SK-N-SH (cell line): ENCODE results near the gene CLGN. TPM values are rescaled to one million over a fixed set of nuclear protein-coding genes. Genes with fewer than 3 reads are reported as not detected.

Source experiments
- CTCF ChIA-PET: fragments of 300-600, 350-600 bp; formaldehyde crosslinking; extraction: SDS; loops from one replicate; lab custom pipeline; 2021; lab: Yijun Ruan, JAX
- POLR2A ChIA-PET: fragments of 350-600 bp; sonication (Branson Sonifier 250); formaldehyde crosslinking; extraction: SDS; loops from one replicate; lab custom pipeline; 2020; ENCODE audit warnings: antibody characterized with exemption, inconsistent platforms; lab: Yijun Ruan, JAX
- DNase-seq: peaks from one replicate; pipeline ENCODE4 v3.0.0; 2012
- H2AFZ ChIP-seq: fragments of 200-600 bp; sonication (generic); 2 replicates; pipeline ENCODE4 v1.8.1; 2016; ENCODE audit warnings: antibody characterized with exemption, mild to moderate bottlenecking, low read depth
- H3F3A ChIP-seq: fragments of 200-600 bp; sonication (generic); replicated peaks from 2 replicates; pipeline ENCODE3; 2016; ENCODE audit warnings: antibody characterized with exemption, mild to moderate bottlenecking; ENCODE audit not compliant: insufficient read depth
- H3K27ac ChIP-seq, 2 experiments: fragments of 200-500 bp in 1 of 2; fragments of 200-600 bp in 1 of 2; sonication (Bioruptor generic) in 1 of 2; sonication (generic), shearing (Covaris generic) in 1 of 2; 2 replicates each; pipeline versions ENCODE4 v1.5.1 to v1.6.1; 2014 to 2016; ENCODE audit warnings: low read depth in 2 of 2, inconsistent platforms in 1 of 2, low read length in 1 of 2, mild to moderate bottlenecking in 1 of 2, mixed read lengths in 1 of 2
- H3K27me3 ChIP-seq: fragments of 200-600 bp; sonication (generic), shearing (Covaris generic); 2 replicates; pipeline ENCODE4 v1.6.1; 2016; ENCODE audit warnings: mixed run types; ENCODE audit not compliant: insufficient read depth
- H3K36me3 ChIP-seq, 2 experiments: fragments of 200-500 bp in 1 of 2; fragments of 200-600 bp in 1 of 2; sonication (Bioruptor generic) in 1 of 2; sonication (generic) in 1 of 2; replicated peaks in 1 of 2; 2 replicates each; pipeline versions ENCODE3 to v1.5.1; 2014 to 2016; ENCODE audit warnings: low read length in 1 of 2, mild to moderate bottlenecking in 1 of 2; ENCODE audit not compliant: insufficient read depth in 2 of 2, control insufficient read depth in 1 of 2
- H3K4me1 ChIP-seq, 2 experiments: fragments of 200-500 bp in 1 of 2; fragments of 200-600 bp in 1 of 2; sonication (Bioruptor generic) in 1 of 2; sonication (generic), shearing (Covaris generic) in 1 of 2; 2 replicates each; pipeline versions ENCODE4 v1.5.1 to v1.6.1; 2014 to 2016; ENCODE audit warnings: low read depth in 1 of 2, low read length in 1 of 2, mixed run types in 1 of 2; ENCODE audit not compliant: insufficient read depth in 2 of 2, control insufficient read depth in 1 of 2
- H3K4me2 ChIP-seq: fragments of 200-600 bp; sonication (generic), shearing (Covaris generic); 2 replicates; pipeline ENCODE4 v1.6.1; 2017; ENCODE audit warnings: mixed run types
- H3K4me3 ChIP-seq, 2 experiments: fragments of 200-500 bp in 1 of 2; fragments of 200-600 bp in 1 of 2; sonication (Bioruptor generic) in 1 of 2; sonication (generic), shearing (Covaris generic) in 1 of 2; 2 replicates each; pipeline versions ENCODE4 v1.5.1 to v1.8.1; 2014 to 2016; ENCODE audit warnings: low read depth in 2 of 2, inconsistent platforms in 1 of 2, low read length in 1 of 2, mild to moderate bottlenecking in 1 of 2, mixed read lengths in 1 of 2, moderate library complexity in 1 of 2
- H3K79me2 ChIP-seq: fragments of 200-600 bp; sonication (generic); 2 replicates; pipeline ENCODE4 v1.8.1; 2017; ENCODE audit warnings: mild to moderate bottlenecking; ENCODE audit not compliant: insufficient read depth
- H3K9ac ChIP-seq: fragments of 200-600 bp; sonication (generic); 2 replicates; pipeline ENCODE4 v1.6.1; 2017; ENCODE audit warnings: mixed run types
- H3K9me2 ChIP-seq: fragments of 200-600 bp; sonication (generic); 2 replicates; pipeline ENCODE4 v1.6.1; 2017; ENCODE audit warnings: mixed run types
- H3K9me3 ChIP-seq: fragments of 200-600 bp; sonication (generic); 2 replicates; pipeline ENCODE4 v1.6.1; 2017; ENCODE audit warnings: mixed run types, mild to moderate bottlenecking, moderate library complexity
- H4K20me1 ChIP-seq: fragments of 200-600 bp; sonication (generic); 2 replicates; pipeline ENCODE4 v1.6.1; 2017; ENCODE audit warnings: mild to moderate bottlenecking, mixed run types; ENCODE audit not compliant: insufficient read depth
- ELF1 ChIP-seq: IDR thresholded peaks from 2 replicates; pipeline ENCODE4 v1.4.0; 2012
- EZH2phosphoT487 ChIP-seq: fragments of 200-600 bp; sonication (generic); IDR thresholded peaks from 2 replicates; pipeline ENCODE4 v1.6.1; 2017; ENCODE audit warnings: low read depth, mixed run types, mild to moderate bottlenecking, antibody characterized with exemption, moderate library complexity, borderline replicate concordance
- FOSL2 ChIP-seq: IDR thresholded peaks from 2 replicates; pipeline ENCODE4 v1.4.0; 2012; ENCODE audit warnings: low read depth, mild to moderate bottlenecking, moderate library complexity, borderline replicate concordance
- FOXJ3 ChIP-seq: sonication (generic); formaldehyde crosslinking; IDR thresholded peaks from 2 replicates; pipeline ENCODE4 v1.5.1; 2020; ENCODE audit warnings: mild to moderate bottlenecking, missing genetic modification reagents
- FOXM1 ChIP-seq: IDR thresholded peaks from 2 replicates; pipeline ENCODE4 v1.4.0; 2012; ENCODE audit warnings: low read depth, mild to moderate bottlenecking
- GABPA ChIP-seq: IDR thresholded peaks from 2 replicates; pipeline ENCODE4 v1.4.0; 2012; ENCODE audit warnings: low read depth, mild to moderate bottlenecking
- MXI1 ChIP-seq: IDR thresholded peaks from 2 replicates; pipeline ENCODE4 v1.6.1; 2012; ENCODE audit warnings: mild to moderate bottlenecking, low read depth, low read length, improper control_type of control experiment
- REST ChIP-seq: IDR thresholded peaks from 2 replicates; pipeline ENCODE4 v1.6.1; 2012; ENCODE audit warnings: mild to moderate bottlenecking, low read depth, low read length, moderate library complexity
- RFX5 ChIP-seq: IDR thresholded peaks from 2 replicates; pipeline ENCODE4 v1.6.1; 2012; ENCODE audit warnings: mild to moderate bottlenecking, improper control_type of control experiment, low read length
- RXRA ChIP-seq: IDR thresholded peaks from 2 replicates; pipeline ENCODE4 v1.4.0; 2012; ENCODE audit warnings: low read depth, mild to moderate bottlenecking, borderline replicate concordance
- TEAD4 ChIP-seq: IDR thresholded peaks from 2 replicates; pipeline ENCODE4 v1.4.0; 2012; ENCODE audit warnings: mild to moderate bottlenecking, borderline replicate concordance; ENCODE audit not compliant: insufficient read depth
- USF2 ChIP-seq: fragments of 150-350 bp; IDR thresholded peaks from 2 replicates; pipeline ENCODE4 v1.6.1; 2017; ENCODE audit warnings: antibody characterized with exemption, low read length, low read depth, borderline replicate concordance
- WGBS: methylation state at CpG from one replicate; pipeline ENCODE4 v1.1.6; 2017; ENCODE audit warnings: low lambda C conversion rate; 5-methylcytosine and 5-hydroxymethylcytosine counted together
- polyA plus RNA-seq, 3 experiments: library from polyadenylated mRNA; depleted of rRNA; stranded (reverse); fragments of >200 nt; gene quantifications; 2 replicates each; pipeline ENCODE4 v1.2.3, GENCODE V29; 2012

CLGN gene
- polyA plus RNA-seq, 1 of the 3 experiments (the other 2 are of a cell fraction), result 0.72 TPM

GRCh38 chr4:140349816-140350215 lies 77.6 kb downstream of the CLGN start:
- CTCF ChIA-PET, result interaction anchor here (1.0 to 4.8 kb wide), 5 partner anchors 10 to 783 kb away, joined by 3 to 44 read pairs (median 7); partner anchors contain the start of gene RNF150

GRCh38 chr4:140346136-140346535 lies 81.3 kb downstream of the CLGN start:
- Histone ChIP-seq H3K4me1 (peaks cover 0 to 4% of the 10 kb centered on the region in 2 experiments; a peak in 1 of 4 replicates), H3K9me2 (no peaks in the 10 kb centered on the region), H3K9ac (no peak overlapping the region), H4K20me1 (no peaks in the 10 kb centered on the region), H3K4me3 (no peak overlapping the region), H3K27me3 (no peaks in the 10 kb centered on the region; the same call in 1 of the 2 replicates), H3K36me3 (no peaks in the 10 kb centered on the region), H3K9me3 (no peaks in the 10 kb centered on the region), H3F3A (no peaks in the 10 kb centered on the region), H2AFZ (no peak overlapping the region), H3K4me2 (no peak overlapping the region), H3K79me2 (no peaks in the 10 kb centered on the region), H3K27ac (no peak overlapping the region)
- TF ChIP-seq RFX5, result no peak
- TF ChIP-seq FOSL2, result no peak
- TF ChIP-seq GABPA, result no peak
- no peak for TF ChIP-seq TEAD4
- no peak for TF ChIP-seq EZH2phosphoT487
- no peak for TF ChIP-seq USF2
- TF ChIP-seq RXRA, result no peak
- TF ChIP-seq FOXM1, result no peak
- TF ChIP-seq REST, result no peak
- no peak for TF ChIP-seq ELF1
- ChIA-PET POLR2A (no interaction called here), CTCF (interaction anchor here (3.2 kb wide), 1 partner anchor 14 kb away, joined by 20 read pairs; no protein-coding TSS in a partner anchor)
- WGBS, result 85% methylated on average over 8 of the region's 9 CpGs
- no peak for DNase-seq

More at GRCh38 chr4:140349816-140350215, 77.6 kb downstream of the CLGN start:
- H2AFZ ChIP-seq, result no peak overlapping the region
- no peak for TF ChIP-seq FOXJ3 (CRISPR knock-in tag)
- no peak for TF ChIP-seq MXI1
- H3K79me2 ChIP-seq, result no peaks in the 10 kb centered on the region
- H3K4me1 ChIP-seq, result peaks cover 0 to 2% of the 10 kb centered on the region in 2 experiments; a peak in 1 of 4 replicates
- H3K4me3 ChIP-seq, result no peak overlapping the region
- DNase-seq, result no peak
- H3K9ac ChIP-seq, result no peak overlapping the region
- H3K4me2 ChIP-seq, result no peak overlapping the region
- H4K20me1 ChIP-seq, result no peaks in the 10 kb centered on the region
- H3K9me2 ChIP-seq, result no peaks in the 10 kb centered on the region
- H3K27ac ChIP-seq, result no peak overlapping the region
- no peaks in the 10 kb centered on the region for H3K9me3 ChIP-seq
- no peaks in the 10 kb centered on the region; the same call in 1 of the 2 replicates for H3K27me3 ChIP-seq
- POLR2A ChIA-PET, result no interaction called here
- H3F3A ChIP-seq, result no peaks in the 10 kb centered on the region
- no peaks in the 10 kb centered on the region for H3K36me3 ChIP-seq
- 74% methylated on average over 2 of the region's 2 CpGs for WGBS
